C4-2B (cell line): ENCODE data around the gene ARHGAP20.

Experiments
- H3K27ac ChIP-seq: fragments of 450-650 bp; 2 replicates; pipeline ENCODE4 v1.5.1; 2017
- ZFX ChIP-seq: fragments of 450-650 bp; IDR thresholded peaks from 2 replicates; pipeline ENCODE4 v1.6.1; 2017
- TF ChIP-seq, protein P1 (sequence below): fragments of 450-650 bp; conservative IDR thresholded peaks from 2 replicates; pipeline ENCODE4 v1.5.1; 2017; ENCODE audit warnings: mild to moderate bottlenecking

ARHGAP20 gene, protein sequence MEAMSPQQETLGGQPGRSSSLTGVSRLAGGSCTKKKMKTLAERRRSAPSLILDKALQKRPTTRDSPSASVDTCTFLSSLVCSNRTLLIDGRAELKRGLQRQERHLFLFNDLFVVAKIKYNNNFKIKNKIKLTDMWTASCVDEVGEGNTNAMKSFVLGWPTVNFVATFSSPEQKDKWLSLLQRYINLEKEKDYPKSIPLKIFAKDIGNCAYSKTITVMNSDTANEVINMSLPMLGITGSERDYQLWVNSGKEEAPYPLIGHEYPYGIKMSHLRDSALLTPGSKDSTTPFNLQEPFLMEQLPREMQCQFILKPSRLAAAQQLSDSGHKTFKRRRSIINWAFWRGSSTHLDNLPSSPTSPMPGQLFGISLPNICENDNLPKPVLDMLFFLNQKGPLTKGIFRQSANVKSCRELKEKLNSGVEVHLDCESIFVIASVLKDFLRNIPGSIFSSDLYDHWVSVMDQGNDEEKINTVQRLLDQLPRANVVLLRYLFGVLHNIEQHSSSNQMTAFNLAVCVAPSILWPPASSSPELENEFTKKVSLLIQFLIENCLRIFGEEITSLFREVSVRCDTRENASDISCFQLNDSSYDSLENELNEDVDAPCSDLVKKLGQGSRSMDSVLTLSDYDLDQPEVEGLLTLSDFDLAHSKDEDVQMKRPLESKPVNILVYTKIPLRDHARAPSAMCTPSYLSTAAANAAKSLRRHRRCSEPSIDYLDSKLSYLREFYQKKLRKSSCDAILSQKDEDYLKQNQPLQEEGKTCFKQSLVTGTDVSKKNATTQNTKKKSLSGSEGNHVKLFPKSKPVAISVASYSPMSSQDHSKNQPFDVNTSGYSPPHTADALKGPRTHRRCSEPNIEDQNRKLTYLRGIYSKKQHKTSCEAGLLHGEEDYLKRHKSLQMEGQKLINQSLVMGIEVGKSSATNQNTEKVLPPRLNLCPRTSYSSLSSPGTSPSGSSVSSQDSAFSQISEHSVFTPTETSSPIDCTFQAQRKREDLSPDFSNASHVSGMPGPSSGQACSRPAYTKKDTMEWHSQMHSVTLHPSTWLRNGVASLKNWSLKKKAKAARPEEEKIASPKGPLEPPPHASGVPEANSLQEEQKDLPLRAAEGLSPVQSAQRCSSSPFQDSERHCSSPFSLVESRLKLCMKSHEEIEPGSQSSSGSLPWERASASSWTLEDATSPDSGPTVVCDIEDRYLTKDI

DNA sequence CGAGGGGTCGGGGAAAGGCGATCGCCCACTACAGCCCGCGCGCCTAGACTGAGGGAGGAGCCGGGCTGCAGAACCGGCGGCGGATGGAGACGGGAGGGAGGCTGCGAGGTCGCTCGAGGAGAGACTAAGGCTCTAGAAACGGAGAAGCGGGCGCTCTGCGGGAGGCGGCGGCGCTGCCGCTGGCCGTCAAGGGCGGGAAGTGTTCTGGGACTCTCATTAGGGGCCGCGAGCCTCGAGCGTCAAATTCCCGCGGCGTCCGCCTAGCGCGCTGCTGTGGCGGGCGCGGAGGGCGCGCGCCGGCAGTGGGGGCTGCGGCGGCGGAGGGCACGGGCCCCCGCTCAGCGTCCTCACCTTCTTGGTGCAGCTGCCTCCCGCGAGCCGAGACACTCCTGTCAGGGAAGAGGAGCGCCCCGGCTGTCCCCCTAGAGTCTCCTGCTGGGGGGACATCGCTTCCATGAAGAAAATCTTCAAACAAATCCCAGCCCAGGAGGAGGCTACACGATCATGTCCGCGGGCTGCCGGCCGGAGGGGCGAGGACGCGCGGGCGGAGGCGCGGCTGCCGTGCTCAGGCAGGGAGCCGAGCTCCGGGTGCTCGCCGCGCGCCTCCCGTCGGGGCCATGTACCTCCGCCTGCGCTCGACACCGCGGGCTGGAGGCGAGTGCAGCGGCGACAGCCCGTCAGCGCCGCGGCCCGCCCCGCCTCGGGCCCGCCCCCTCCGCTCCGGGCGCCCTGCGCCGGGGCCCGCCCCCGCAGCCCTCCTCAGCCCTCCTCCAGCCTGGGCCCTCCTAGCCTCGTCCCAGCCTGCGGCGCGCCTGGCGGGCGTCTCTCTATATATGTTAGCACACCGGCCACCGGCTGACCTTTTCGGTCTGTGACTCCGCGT is at the start of gene ARHGAP20:
Gene ARHGAP20 (minus strand): TSS at position 662 of the 883 bp plus-strand sequence. CDS start 206 bp downstream, at position 456.
- H3K27ac ChIP-seq: peak within 1 kb of the TSS; percentile 12; the same call in 1 of the 2 replicates

DNA sequence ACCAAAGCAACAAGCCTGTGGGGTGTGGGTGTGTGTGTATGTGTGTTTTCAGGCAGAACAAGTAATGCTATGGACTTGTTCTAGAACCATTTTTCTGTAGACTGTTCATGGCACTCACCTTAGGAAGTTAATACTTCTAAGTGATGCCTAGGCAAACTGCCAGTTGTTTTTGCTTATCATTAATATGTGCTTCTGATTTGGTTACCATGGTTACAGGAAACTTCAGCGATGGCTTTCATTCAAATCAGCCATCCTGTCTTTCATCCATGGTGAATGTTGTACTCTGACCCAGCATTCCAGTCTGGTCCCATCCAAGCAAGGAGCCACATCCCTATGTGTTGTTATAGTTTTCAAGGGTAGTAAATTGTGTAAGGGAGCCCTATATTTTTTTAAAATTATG is 49.8 kb upstream of the ARHGAP20 start:
- H3K27ac ChIP-seq: no peak overlapping the region
- no peak for TF ChIP-seq ZFX
- TF ChIP-seq, protein P1, sequence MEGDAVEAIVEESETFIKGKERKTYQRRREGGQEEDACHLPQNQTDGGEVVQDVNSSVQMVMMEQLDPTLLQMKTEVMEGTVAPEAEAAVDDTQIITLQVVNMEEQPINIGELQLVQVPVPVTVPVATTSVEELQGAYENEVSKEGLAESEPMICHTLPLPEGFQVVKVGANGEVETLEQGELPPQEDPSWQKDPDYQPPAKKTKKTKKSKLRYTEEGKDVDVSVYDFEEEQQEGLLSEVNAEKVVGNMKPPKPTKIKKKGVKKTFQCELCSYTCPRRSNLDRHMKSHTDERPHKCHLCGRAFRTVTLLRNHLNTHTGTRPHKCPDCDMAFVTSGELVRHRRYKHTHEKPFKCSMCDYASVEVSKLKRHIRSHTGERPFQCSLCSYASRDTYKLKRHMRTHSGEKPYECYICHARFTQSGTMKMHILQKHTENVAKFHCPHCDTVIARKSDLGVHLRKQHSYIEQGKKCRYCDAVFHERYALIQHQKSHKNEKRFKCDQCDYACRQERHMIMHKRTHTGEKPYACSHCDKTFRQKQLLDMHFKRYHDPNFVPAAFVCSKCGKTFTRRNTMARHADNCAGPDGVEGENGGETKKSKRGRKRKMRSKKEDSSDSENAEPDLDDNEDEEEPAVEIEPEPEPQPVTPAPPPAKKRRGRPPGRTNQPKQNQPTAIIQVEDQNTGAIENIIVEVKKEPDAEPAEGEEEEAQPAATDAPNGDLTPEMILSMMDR: no peak

More for the DNA sequence above, at the start of gene ARHGAP20:
- TF ChIP-seq, protein P1: peak; percentile 11
- TF ChIP-seq ZFX: no peak

DNA sequence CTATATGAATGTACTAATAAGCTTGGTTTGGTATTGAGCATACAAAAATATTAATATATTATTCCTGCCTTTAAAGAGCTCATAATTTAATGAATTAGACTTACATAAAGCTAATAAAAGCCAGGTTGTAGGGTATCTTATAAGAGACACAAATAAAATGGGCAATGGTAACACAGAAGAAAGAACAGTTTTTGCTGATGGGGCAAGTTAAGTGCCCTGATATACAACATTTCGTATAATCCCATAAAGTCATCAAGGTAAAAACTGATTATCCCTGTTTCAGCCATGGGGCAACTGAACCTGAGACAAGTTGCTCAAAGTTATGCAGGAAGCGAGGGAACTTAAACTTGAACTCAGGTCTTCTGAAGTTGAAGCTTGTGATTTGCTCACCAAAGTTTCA is 48.9 kb upstream of the ARHGAP20 start:
- H3K27ac ChIP-seq: no peak overlapping the region
- TF ChIP-seq ZFX: no peak
- TF ChIP-seq, protein P1: no peak

DNA sequence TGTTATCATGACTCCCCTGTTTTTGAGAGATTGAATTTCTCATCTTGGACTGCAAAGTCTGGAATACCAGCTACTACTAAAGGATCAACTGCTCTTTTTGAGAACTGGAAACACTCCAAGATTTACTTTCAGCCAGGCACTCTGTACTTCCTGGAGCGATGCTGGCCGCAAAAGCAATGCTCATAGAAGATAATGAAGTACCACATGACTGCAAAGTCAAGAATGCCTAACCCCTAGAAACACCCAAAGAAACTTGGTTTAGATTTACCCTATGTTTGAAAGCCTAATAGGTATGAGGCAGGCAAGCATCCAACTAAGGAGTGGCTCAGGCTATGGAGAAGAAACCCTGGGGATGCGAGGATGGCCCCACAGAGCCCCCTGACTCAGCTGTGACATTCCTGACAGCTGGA is 47.7 kb upstream of the ARHGAP20 start:
- no peak overlapping the region for H3K27ac ChIP-seq
- no peak for TF ChIP-seq ZFX
- TF ChIP-seq, protein P1: no peak

DNA sequence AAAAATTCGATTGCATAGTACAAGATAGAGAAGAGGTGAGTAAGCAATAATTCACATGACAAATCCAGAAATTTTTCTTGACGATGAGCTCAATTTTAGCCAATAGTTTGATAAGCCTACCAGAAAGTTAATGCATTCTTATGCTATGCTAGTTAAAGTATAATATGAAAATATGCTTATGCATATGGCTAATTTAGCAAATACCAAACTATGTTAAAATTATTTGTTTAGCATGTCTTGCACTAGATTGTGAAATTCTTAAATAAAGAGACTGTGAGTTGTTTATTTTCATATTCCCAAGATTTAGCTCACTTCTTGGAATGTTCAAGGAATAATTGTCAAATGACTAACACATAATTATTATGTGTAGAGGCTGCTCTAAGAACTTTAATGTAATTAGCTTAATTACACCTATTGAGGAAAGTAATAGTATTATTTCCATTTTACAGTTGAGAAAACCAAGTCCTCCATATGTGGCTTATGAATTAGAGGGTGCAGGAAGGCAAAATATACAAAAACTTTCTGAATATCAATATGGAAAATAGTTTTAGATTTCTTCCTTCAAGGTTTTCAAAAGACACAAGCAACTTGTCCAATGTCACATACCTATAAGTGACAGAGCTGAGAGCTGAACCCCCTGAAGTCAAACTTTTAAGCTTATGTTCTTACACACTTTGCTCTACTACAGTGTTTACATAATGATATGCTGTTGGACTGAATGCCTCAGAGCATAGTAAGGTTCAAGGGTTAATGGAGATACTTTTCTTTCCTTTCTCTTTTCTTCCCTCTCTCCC is 45.9 kb upstream of the ARHGAP20 start:
- TF ChIP-seq, protein P1: no peak
- no peak for TF ChIP-seq ZFX
- no peak overlapping the region for H3K27ac ChIP-seq

DNA sequence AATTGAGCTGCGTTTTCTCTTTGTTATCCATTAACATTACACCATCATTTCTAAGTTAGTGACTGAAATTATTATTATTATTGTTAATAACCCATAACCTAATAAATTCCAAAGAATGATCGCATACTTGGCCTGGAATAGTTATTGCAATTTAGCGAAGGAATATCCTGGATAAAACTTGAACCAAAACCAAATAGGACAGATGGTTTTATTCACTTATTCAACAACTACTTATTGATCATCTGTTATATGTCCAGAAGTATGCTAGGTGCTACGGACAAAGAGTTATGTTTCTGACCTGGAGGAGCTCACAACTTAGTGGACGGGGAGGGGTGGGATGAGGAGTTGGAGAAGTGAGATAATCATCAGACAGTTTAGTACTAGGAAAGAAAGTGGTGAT is 44.8 kb upstream of the ARHGAP20 start:
- TF ChIP-seq, protein P1: no peak
- no peak for TF ChIP-seq ZFX
- no peak overlapping the region for H3K27ac ChIP-seq
